Forelimb muscle (tissue), 1 donor: Measurements from ENCODE around the gene CXXC5. TPM values are rescaled to one million over a fixed set of nuclear protein-coding genes. Genes with fewer than 3 reads are reported as not detected.

Experiments used
- DNase-seq: peaks from one replicate; pipeline ENCODE4 v3.0.0-alpha.2; 2013; ENCODE audit warnings: low read depth
- polyA plus RNA-seq: library from polyadenylated mRNA; unstranded; fragments of 120-200 nt; gene quantifications from one replicate; pipeline ENCODE4 v1.2.1, GENCODE V29; 2013; ENCODE audit not compliant: insufficient read length

The CXXC5 gene
- polyA plus RNA-seq, 1 donor = 82.3 TPM

GRCh38 chr5:139680368-139681111 lies 32.4 kb downstream of the CXXC5 start:
- DNase-seq = no peak

- DNase-seq = no peak
Measured at GRCh38 chr5:139681112-139681458, 32.9 kb downstream of the CXXC5 start.

GRCh38 chr5:139681466-139681865 lies 33.3 kb downstream of the CXXC5 start:
- DNase-seq = no peak

GRCh38 chr5:139682016-139682975 lies 34.1 kb downstream of the CXXC5 start:
- no peak for DNase-seq

GRCh38 chr5:139683295-139684271 lies 35.4 kb downstream of the CXXC5 start:
- DNase-seq = no peak

DNA sequence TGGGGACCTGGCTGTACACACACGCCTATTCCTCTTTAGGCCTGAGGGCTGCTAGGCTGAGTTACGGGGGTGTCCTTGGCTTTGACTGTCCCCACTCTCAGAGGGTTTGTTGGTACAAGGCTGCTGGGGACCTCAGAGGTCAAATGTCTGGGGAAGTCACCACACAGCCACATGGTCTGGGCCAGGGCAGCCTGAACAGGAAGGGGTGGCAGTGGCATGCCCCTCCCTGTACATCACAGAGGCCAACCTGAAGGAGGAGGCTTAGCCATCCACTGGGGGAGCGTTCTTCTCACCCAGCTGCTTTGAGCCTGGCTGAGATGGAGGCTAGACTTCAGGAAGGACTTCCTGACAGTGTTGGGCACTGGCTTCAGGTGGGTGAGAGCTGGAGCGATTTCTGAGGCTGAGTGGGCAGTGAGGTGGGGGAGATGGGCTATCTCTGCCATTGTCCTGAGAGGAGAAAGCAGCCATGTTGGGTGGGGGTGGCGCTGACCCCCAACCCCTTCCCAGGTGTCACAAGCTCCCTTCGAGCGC lies 36.3 kb downstream of the CXXC5 start:
- DNase-seq = no peak

DNA sequence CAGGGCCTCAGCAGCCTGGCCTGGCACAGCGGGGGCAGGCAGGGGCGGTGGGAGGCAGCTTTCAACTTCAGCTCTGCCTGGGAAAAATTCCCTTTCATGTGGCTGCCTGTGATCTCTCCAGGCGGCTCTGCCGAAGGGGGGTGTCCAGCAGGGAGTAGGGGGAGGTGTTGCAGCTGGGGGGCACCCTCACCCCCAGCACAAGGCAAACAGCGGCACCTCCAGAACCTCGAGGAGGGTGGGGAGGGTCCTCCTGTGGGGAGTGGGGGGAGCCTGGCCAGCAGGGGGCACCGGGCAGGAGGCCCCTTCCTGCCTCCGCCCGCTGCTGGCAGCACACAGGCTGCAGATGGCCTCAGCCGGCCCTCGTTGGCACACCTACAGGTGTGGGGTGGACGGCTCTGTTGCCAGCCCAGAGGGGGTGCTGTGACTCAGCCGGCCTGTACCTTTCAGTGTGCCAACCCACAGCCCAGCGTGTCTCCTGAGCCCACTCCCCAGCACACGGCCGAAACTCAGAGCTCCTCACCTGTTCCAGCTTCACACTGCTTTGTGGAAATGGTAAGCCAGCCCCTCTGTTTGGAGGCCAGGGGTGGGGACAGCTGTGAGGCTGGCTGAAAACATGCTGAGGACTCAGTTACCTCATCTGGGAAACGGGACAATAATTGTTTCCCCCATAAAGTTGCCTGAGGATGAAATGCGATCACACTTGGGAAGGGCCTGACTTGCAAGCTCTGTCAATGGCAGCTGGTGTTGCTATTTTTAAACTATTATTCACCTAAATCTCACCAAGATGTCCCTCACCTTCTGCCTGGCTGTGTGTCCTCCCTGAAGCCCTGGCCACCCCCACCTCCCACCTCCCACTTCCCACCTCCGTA lies 37.0 kb downstream of the CXXC5 start:
- no peak for DNase-seq

- no peak for DNase-seq
Measured at GRCh38 chr5:139685886-139686285, 37.7 kb downstream of the CXXC5 start.

GRCh38 chr5:139686356-139686705 lies 38.2 kb downstream of the CXXC5 start:
- DNase-seq = no peak

DNA sequence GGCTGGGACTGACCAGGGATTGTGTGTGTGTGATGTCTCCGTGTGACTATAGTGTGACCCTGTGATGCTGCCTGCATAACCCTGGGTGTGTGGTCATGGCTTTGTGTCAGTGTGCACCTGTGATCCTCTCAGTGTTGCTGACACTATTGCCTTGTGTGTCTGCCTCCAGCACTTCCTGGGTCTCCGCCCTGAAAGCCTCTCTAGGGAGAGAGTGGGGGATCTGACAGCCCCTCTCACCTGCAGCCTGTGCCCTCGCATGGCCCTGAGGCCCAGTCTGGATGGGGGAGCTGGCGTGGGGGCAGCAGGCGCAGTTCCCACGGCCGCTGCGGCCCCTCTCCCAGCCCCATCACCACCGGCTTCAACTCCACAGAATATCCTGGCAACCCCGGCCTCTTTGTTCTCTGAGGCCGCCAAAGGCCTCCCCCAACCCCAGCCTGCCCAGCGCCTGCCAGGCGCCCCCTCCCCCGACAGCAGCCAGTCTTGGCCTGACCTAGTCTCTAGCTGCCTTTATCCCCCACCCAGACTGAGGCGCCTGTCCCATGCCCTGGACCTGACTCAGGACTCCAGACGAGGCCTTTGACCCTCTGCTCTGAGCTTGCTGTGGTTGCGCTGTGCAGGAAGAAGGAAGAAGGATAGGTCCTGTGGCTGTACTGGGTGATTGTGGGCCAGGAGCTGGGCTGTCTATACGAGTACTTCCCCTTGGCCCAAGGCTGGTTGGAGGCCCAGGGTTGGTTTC lies 38.7 kb downstream of the CXXC5 start:
- DNase-seq = no peak

GRCh38 chr5:139687656-139688055 lies 39.5 kb downstream of the CXXC5 start:
- DNase-seq = no peak

DNA sequence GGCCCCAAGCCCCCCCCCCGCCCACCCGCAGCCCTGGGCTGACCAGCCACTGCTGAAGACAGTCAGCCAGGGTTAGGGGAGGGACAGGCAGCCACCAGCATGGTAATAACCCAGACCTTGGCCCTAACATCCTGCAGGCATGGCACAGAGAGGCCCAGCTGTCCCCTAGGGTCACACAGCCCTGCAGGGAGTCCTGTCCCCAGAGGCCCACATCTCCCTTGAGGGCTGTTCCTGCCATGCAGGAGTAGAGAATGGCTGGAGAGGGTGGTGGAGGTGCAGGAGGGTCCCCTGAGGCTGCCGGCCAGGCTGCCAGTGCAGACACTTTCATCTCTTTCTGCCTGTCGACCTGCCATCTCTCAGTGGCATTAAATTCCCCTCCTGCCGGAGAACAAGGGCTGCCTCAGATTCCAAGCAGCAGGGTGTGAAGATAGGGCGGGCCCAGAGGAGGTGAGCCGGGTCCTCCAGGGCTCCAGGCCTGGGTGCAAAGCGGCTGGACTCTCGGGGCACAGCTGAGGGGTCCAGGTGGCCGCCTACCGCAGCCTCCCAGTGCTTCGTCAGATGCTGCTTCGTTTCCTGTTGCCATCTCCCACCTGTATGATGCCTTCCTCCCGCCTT lies 40.0 kb downstream of the CXXC5 start:
- no peak for DNase-seq

GRCh38 chr5:139688751-139689372 lies 40.7 kb downstream of the CXXC5 start:
- DNase-seq = no peak

DNA sequence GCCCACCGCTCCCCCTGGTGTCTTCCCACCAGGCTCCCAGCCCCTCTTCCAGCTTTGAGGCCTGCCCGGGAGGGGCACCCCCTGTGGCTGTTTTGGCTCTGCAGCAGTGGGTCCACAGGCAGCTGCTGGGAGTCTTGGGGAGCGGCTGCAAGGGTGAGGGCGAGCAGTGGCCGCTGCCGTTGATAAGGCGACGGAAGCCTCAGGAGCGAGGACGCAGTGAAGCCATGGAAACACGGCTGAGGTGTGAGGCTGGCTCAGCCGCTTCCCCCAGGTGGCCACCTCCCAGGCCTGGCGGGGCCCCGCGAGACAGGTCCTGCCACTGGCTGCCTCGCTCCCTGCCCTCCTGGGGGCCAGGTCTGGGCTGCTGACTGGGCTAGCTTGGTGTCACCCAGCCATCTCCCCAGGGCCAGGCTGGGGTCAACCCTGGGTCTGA lies 41.5 kb downstream of the CXXC5 start:
- no peak for DNase-seq

DNA sequence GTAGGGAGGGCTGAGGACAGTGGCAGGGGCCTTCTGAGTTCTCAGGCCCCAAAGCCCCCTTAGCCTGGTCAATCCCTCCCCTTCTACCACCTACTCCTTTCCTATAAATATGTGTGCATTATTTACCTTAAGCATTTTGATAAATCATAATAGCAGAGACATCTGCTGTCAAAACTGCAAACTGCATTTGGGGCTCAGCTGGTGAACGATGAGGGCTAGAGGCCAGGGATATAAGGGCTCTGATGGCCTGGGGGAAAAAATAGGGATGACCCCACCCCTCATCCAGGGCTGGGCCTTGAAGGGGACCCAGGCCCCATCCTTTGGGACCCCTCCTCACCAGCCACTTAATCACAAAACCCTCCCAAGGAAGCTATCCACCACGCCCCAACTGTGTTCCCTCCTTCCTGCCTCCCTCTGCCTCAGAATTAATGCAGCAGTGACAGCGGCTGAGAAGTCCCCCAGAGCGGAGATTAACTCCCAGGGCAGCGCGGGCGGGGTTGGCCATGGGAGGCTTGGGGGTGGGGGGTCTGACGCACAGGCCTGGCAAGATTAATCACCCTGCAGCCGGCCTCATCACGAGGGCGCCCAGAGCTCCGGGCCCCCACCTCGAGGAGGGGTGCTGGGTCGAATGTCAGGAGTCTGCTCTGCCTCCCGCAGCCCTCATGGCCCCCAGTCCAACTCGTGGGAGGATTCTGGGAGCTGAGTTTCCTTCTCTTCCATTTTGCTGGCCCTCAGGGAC lies 42.1 kb downstream of the CXXC5 start:
- DNase-seq = no peak

GRCh38 chr5:139690803-139691629 lies 42.9 kb downstream of the CXXC5 start:
- DNase-seq = no peak

GRCh38 chr5:139692148-139692547 lies 44.0 kb downstream of the CXXC5 start:
- no peak for DNase-seq
